GM18868 (cell line): Measurements from ENCODE around the gene C19orf25.
A peak's percentile ranks its signal among the peaks of the same experiment; 100 is the strongest.
"Not testable (repeated sequence)": the region's sequence is repeated elsewhere in the genome, so short reads cannot be mapped to it uniquely, and the experiment has no call there.

Experiments used
- ATAC-seq: cut with Tn5 transposase; IDR thresholded peaks from one replicate; pipeline ENCODE4 v1.9.1; 2021; ENCODE audit warnings: mild to moderate bottlenecking, moderate library complexity; ENCODE audit not compliant: unreplicated experiment

Gene C19orf25

GRCh38 chr19:1450735-1451731 is 28.0 kb downstream of the C19orf25 start:
- ATAC-seq = no peak

GRCh38 chr19:1449467-1450442 is 29.3 kb downstream of the C19orf25 start, which contains the start of gene APC2:
Gene APC2 (plus strand): TSS chr19:1450121. CDS start chr19:1453002, 2,881 bp downstream.
- no peak for ATAC-seq

DNA sequence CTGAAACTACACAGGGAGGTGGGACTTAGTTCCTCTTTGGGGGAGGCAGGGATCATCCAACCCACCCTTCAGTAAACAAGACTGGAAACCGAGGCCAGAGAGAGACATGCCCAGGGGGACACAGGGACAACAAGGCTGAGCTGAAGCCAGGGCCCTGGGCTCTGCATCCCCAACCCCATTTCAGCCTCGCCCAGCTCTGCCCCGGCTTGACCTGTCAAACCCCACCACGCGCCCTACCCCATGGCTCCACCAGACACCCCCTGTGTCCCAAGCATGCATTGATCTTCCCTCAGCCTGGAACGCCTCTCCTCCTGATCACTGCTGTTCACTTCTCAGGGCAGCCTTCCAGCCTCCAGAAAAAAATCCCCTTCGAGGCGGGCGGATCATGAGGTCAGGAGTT is 31.1 kb downstream of the C19orf25 start:
- ATAC-seq = no peak

GRCh38 chr19:1447504-1447903 is 31.5 kb downstream of the C19orf25 start:
- ATAC-seq = no peak

- ATAC-seq = no peak
Measured at GRCh38 chr19:1446713-1447481, 32.1 kb downstream of the C19orf25 start.

DNA sequence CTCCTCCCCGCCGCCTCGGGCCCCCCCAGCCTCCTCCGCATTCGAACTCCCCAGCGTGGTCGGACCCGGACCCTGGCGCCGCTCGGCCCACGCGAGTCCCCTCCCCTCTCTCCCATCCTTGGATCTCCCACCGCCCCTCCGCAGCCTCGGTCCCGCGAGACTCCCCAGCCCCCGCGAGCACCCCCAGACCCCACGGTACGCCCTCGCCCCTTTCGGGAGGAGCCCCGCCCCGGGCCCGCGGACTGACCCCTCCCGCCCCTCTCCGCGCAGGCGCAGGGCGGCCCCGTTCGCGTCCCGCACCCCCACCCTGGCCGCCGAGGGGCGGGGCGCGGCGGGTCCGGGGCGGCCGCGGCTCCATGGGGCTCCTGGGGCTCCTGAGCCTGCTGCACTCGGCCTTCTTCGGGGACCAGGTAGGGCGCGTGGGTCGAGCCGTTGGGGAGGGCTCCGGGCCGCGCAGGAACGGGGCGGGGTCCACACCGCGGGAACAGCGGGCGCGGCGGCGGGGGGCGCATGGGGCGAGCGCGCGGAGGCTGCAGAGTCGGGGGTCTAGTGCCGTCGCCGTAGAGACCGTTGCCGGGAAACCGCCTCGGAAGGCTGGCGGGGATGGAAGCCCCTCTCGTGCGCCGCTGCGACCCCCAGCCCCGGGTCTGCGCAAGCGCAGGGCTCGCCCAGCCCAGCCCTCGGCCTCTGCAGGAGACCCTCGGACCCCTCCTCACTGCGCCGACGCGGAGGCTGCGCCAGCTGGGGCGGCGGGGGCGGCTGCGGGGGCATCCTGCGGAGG is 32.9 kb downstream of the C19orf25 start:
- no peak for ATAC-seq

DNA sequence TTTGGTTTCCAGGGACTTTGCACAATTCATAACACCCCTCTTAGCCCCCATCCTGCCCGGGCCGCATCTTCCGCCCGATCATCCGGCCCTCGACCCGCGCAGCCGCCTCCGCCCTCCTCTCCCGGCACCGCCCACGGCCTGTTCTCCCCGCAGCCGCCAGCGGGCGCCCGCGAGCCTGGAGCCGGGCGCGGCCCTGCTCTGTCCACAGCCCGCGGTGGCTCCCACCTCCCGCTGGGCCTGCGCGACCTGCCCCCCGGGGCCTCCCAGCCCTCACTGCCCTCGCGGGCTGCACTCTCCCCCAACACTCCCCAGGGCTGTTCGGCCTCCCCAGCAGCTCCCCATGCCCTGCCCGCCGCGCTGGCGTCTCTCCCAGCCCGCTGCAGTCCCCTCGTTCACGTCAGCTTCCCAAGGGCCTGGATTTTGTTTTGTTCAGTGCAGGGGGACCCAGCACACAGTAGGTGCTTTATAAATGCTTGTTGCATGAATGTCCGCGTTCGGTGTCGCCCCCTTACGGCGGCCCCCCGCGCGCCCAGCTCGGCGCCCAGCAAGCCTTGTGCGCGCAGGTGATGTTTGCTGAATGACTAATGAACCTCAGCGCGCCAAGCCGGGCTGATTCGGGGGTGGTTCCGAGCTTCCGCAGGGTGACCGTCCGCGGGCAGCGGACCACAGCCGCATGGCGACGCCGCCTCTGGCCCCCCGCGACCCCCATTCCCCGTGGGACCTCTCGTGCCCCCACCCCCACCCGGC is 33.7 kb downstream of the C19orf25 start:
- peak; percentile 58 for ATAC-seq

DNA sequence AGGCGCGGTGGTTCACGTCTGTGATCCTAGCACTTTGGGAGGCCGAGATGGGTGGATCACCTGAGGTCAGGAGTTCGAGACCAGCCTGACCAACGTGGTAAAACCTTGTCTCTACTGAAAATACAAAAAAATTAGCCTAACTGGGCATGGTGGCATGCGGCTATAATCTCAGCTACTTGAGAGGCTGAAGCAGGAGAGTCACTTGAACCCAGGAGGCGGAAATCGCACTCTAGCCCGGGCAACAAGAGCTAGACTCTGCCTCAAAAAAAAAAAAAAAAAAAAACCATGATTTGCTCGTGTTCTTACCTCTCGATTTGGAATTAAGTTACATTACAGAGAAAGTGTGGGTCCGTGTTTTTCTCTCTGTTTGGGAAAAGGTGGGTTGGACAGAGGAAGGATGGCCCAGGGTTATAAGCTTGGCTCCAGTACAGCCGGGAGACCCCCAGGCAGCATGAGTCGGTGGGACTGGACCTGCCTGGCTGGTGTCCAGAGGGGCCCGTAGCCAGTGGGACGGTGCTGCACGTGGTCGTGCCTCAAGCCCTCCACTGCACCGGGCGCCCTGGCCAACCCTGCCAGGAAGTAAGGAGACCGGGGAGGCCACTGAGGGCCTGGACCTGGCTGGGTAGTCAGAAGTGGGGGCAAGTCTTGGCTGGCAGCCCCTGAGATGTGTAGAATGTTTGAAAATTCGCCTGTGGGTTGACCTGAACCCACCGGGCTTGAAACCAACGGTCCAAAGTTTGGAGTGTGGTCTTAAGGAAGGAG is 37.2 kb downstream of the C19orf25 start:
- no peak for ATAC-seq

DNA sequence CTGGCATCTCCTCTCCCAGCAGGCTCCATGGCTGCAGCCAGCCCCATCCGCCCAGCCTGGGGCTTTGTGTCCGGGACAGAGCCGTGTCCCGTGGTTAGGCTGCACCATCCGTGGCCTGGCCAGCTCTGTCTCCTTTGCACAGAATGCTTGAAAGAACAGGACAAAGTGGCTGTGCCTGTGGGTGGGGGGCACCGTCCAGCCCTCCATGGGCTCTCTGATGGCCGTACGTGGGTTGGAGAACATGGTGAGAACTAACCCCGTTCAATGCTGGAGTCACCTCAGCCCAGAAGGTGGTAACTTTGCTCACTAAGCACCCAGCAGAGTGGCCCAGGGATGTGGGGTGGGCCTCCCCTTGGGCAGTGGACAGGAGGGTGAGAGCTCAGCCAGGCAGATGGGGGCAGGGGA is 38.0 kb downstream of the C19orf25 start:
- ATAC-seq = no peak

DNA sequence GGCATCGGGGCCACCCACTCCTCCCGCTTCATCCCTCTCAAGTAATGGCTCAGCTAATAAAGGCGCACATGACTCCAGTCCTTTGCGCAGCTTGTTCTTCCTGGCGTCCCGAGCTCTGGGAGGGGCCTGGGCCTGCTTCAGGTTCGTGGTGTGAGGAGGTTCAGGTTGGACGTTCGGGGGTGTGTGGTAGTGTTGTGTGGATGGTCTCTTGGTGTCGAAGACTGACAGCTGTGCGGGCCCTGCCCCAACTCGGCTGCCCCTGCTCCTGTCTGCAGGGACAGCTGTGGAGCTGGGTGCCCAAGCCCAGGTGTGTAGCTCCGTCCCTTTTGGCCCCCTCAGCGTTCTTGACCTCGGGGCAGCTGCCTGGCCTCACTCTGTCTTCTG is 38.6 kb downstream of the C19orf25 start:
- no peak for ATAC-seq

- not testable (repeated sequence) for ATAC-seq
Measured at GRCh38 chr19:1439525-1440417, 39.2 kb downstream of the C19orf25 start.

DNA sequence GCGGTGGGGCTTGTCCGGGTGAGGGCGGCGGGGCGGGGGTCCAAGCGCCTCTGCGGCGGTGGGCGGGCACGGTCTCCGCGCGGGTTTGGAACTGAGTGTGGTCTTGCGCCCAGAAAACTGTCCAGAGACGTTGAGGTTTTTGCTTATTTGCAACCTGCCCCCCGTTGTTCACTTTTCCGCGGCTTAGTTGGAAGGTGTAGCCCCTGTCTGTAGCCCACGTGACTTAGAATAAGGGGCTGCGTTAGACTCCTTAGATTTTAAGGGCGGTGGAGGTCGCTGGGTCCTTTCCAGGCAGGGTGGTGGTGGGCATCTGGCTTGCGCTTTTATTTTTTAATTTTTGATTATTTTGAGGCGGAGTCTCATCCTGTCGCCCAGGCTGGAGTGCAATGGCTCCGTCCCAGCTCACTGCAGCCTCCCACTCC is 40.1 kb downstream of the C19orf25 start:
- no peak for ATAC-seq

GRCh38 chr19:1438035-1438932 is 40.7 kb downstream of the C19orf25 start, which contains the start of gene RPS15:
Gene RPS15 (plus strand): TSS chr19:1438396. CDS start chr19:1438426, 30 bp downstream.
- peak; percentile 75 for ATAC-seq

GRCh38 chr19:1437609-1438008 is 41.4 kb downstream of the C19orf25 start:
- ATAC-seq = no peak

GRCh38 chr19:1435378-1435989 is 43.5 kb downstream of the C19orf25 start:
- ATAC-seq = no peak

DNA sequence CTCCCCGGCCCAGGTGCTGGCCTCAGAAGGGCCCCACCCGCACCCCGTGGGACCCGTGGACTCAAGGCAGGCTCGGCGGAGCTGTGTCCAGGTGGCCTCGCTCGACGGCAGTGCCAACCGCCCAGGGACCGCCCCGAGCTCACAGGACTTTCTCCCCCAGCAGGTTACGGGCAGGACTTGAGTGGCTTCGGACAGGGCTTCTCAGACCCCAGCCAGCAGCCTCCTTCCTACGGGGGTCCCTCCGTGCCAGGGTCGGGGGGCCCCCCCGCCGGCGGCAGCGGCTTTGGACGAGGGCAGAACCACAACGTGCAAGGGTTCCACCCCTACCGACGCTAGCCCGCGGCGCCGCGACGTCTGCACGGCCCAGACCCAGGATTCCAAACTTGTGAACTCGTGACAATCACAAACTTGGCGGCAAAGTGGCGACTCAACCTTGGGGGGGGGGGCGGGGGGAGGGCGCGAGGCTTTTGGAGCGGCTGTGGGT is 44.4 kb downstream of the C19orf25 start:
- ATAC-seq = no peak
